Adrenal gland (tissue), 12 donors: ENCODE measurements around the gene ARHGEF5. TPM values are rescaled to one million over a fixed set of nuclear protein-coding genes. Genes with fewer than 3 reads are reported as not detected.

ENCODE experiments used
- DNase-seq, 7 donors: peaks; one replicate each; pipeline ENCODE4 v3.0.0-alpha.2; 2019 to 2020
- H3K27ac ChIP-seq, 5 donors: fragments of 200-600 bp; sonication (generic) in 4 of 5; 1 replicate in 3 of 5; 2 replicates in 2 of 5; pipeline versions ENCODE4 v1.5.1 to v1.8.0; 2016 to 2020; ENCODE audit warnings: mild to moderate bottlenecking in 1 of 5
- H3K27me3 ChIP-seq: fragments of 200-600 bp; 2 replicates; pipeline ENCODE4 v1.8.0; 2021
- H3K36me3 ChIP-seq, 2 donors: fragments of 200-600 bp; replicated peaks in 1 of 2; 1 replicate in 1 of 2; 2 replicates in 1 of 2; pipeline versions ENCODE4 v1.5.1 to v1.8.0; 2018 to 2022
- H3K4me1 ChIP-seq, 2 donors: fragments of 200-600 bp; replicated peaks in 1 of 2; 1 replicate in 1 of 2; 2 replicates in 1 of 2; pipeline versions ENCODE4 v1.5.1 to v1.8.0; 2018 to 2021
- H3K4me3 ChIP-seq, 4 donors: fragments of 200-600 bp; sonication (generic) in 3 of 4; one replicate each; pipeline ENCODE4 v1.5.1; 2016 to 2018
- H3K9me3 ChIP-seq, 3 donors: fragments of 200-600 bp; sonication (generic) in 1 of 3; replicated peaks in 1 of 3; 1 replicate in 2 of 3; 2 replicates in 1 of 3; pipeline versions ENCODE4 v1.5.1 to v1.8.0; 2016 to 2021
- POLR2A ChIP-seq, 2 donors: fragments of 450-650 bp; IDR thresholded peaks; one replicate each; pipeline ENCODE4 v1.6.1; 2017; ENCODE audit warnings: antibody characterized with exemption in 2 of 2, mild to moderate bottlenecking in 2 of 2, moderate library complexity in 1 of 2
- WGBS, 4 donors: extraction: QIAGEN DNeasy Blood & Tissue Kit in 2 of 4; methylation state at CpG; one replicate each; pipeline versions ENCODE4 v1.1.5 to v1.1.7; 2013 to 2017; 5-methylcytosine and 5-hydroxymethylcytosine counted together
- intact Hi-C, 2 donors: fragments of 100-400 bp; cut with DNase I; formaldehyde crosslinking; loops; one replicate each; pipeline versions ENCODE4 v1.14.1 to v1.15.0; 2022 to 2023
- polyA plus RNA-seq, 3 donors: library from polyadenylated mRNA; stranded (reverse); fragments of 200-250 nt in 2 of 3; fragments of 350-450 nt in 1 of 3; fragmentation: Illumina TruSeq in 1 of 3; extraction: RNeasy Lipid Tissue Mini Kit (QIAGEN cat#74804) in 1 of 3; gene quantifications; one replicate each; pipeline ENCODE4 v1.2.3, GENCODE V29; 2013 to 2014
- total RNA-seq, 9 donors: library from RNA; depleted of rRNA in 4 of 9; stranded (reverse); fragments of >200 nt in 4 of 9; fragments of 120-200 nt in 1 of 9; fragmentation: NEBNext Ultra II Directional in 1 of 9; extraction: Animal tissue kit (Norgen Biotek cat#: 25700) in 1 of 9; gene quantifications; one replicate each; pipeline versions ENCODE4 v1.1.0 to v1.2.4, GENCODE V29; 2013 to 2023
- TF ChIP-seq, protein P1 (sequence below), 6 experiments: fragments of 450-650 bp in 4 of 6; fragments of 200-600 bp in 2 of 6; sonication (generic) in 1 of 6; IDR thresholded peaks; 1 replicate in 5 of 6; 2 replicates in 1 of 6; pipeline versions ENCODE4 v1.5.1 to v1.8.0; 2016 to 2021; ENCODE audit warnings: antibody characterized with exemption in 6 of 6, mild to moderate bottlenecking in 2 of 6, moderate library complexity in 1 of 6
- donor health status: healthy with polysubstance abuse.
- donor health status: Bipolar disorder and iron deficiency.
- donor health status: DM: yes; HTN: yes; CAD: no.
- donor health status: DM: no; HTN: no; CAD: no.
- donor health status: DM: no; HTN: no; CAD: no.
- donor health status: DM: yes; HTN: yes; CAD: no.

The ARHGEF5 gene
- total and polyA plus RNA-seq, 12 donors = 0.50 to 10.1 (median 4.8) TPM

DNA sequence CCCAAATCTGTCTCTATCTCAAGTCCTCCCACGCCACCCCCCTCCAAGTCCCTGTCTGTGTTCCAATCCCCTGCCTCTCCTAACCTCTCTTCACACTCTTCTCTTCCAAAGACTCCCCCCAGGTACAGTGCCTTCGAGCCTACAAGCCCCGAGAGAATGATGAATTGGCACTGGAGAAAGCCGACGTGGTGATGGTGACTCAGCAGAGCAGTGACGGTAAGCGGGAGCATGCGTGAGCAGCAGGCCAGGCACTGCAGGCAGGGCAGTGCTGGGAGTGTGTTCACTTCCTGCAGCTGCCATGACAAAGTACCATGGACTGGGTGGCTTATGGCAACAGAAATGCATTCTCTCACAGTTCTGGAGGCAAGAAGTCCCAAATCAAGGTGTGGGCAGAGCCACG lies 23.4 kb downstream of the ARHGEF5 start:
- 78 to 91% (median 83%) methylated on average over 8 to 9 of the region's 9 CpGs for WGBS, 4 donors
- H3K9me3 ChIP-seq = no peaks in the 10 kb centered on the region
- DNase-seq = peak in 1 of 7 donors; percentile 21
- no peak for TF ChIP-seq POLR2A (IDR thresholded peaks at IDR 0.05)
- TF ChIP-seq, protein P1, sequence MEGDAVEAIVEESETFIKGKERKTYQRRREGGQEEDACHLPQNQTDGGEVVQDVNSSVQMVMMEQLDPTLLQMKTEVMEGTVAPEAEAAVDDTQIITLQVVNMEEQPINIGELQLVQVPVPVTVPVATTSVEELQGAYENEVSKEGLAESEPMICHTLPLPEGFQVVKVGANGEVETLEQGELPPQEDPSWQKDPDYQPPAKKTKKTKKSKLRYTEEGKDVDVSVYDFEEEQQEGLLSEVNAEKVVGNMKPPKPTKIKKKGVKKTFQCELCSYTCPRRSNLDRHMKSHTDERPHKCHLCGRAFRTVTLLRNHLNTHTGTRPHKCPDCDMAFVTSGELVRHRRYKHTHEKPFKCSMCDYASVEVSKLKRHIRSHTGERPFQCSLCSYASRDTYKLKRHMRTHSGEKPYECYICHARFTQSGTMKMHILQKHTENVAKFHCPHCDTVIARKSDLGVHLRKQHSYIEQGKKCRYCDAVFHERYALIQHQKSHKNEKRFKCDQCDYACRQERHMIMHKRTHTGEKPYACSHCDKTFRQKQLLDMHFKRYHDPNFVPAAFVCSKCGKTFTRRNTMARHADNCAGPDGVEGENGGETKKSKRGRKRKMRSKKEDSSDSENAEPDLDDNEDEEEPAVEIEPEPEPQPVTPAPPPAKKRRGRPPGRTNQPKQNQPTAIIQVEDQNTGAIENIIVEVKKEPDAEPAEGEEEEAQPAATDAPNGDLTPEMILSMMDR (IDR thresholded peaks at IDR 0.05) = no peak
- intact Hi-C loops = no loop called here
- H3K4me3 ChIP-seq = no peak overlapping the region
- no peaks in the 10 kb centered on the region for H3K36me3 ChIP-seq
- H3K27me3 ChIP-seq = no peaks in the 10 kb centered on the region
- H3K27ac ChIP-seq = no peak overlapping the region
- H3K4me1 ChIP-seq = no peaks in the 10 kb centered on the region

DNA sequence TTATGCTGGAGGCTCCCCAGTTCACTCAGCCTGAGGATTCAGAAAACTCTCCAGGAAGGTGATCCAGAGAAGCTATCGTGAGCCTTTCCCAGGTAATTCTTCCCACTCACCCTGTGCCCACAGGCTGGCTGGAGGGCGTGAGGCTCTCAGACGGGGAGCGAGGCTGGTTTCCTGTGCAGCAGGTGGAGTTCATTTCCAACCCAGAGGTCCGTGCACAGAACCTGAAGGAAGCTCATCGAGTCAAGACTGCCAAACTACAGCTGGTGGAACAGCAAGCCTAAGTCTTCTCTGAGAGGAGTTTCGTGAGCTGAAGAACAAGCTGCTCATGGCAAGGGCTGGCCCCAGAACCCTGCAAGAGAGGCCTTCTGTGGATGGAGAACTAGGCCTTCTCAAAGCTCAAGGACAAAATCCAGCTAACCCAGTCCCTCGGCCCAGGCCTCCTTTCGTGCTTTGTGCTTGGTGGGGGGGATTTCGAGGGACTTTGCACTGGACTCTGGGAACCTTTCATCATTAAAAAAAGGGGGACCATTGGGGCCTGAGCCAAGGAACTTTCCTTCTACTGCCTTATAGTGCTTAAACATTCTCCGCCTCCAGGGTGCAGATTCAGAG lies 24.7 kb downstream of the ARHGEF5 start:
- Histone ChIP-seq H3K36me3 (no peaks in the 10 kb centered on the region), H3K27ac (no peak overlapping the region), H3K27me3 (no peaks in the 10 kb centered on the region), H3K4me3 (no peak overlapping the region), H3K4me1 (no peaks in the 10 kb centered on the region), H3K9me3 (no peaks in the 10 kb centered on the region)
- WGBS, 4 donors = 88 to 94% (median 92%) methylated on average over 8 to 11 of the region's 11 CpGs
- intact Hi-C loops = no loop called here
- TF ChIP-seq POLR2A (IDR thresholded peaks at IDR 0.05) = no peak
- TF ChIP-seq, protein P1 (IDR thresholded peaks at IDR 0.05) = no peak
- DNase-seq = peak in 1 of 7 donors; percentile 25

DNA sequence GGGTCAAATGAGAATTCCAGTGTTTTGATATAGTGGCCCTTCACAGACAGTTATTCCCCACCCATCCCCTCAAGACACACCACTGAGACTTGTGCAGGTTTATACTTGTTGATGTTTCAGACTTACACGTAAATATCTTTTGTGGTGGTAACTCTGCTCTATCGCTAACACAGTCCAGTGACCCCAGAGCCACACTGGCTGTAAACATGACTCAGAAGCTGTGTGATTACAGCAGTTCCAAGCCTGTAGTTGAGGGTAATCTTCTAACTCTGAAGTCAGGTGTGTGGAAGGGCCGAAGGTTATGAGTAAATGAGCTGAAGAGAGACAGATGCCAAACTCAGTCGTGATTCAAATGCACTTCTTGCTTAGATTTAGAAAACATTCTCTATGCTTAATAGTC lies 28.9 kb downstream of the ARHGEF5 start:
- no peak overlapping the region for H3K27ac ChIP-seq
- no peaks in the 10 kb centered on the region for H3K27me3 ChIP-seq
- TF ChIP-seq, protein P1 (IDR thresholded peaks at IDR 0.05) = no peak
- TF ChIP-seq POLR2A (IDR thresholded peaks at IDR 0.05) = no peak
- H3K9me3 ChIP-seq = no peaks in the 10 kb centered on the region
- no peaks in the 10 kb centered on the region for H3K4me1 ChIP-seq
- no peak overlapping the region for H3K4me3 ChIP-seq
- intact Hi-C loops = no loop called here
- DNase-seq = peak in 1 of 7 donors; percentile 15
- no peaks in the 10 kb centered on the region for H3K36me3 ChIP-seq
- WGBS, 4 donors = 74 to 88% (median 81%) methylated on average over 4 of the region's 4 CpGs

DNA sequence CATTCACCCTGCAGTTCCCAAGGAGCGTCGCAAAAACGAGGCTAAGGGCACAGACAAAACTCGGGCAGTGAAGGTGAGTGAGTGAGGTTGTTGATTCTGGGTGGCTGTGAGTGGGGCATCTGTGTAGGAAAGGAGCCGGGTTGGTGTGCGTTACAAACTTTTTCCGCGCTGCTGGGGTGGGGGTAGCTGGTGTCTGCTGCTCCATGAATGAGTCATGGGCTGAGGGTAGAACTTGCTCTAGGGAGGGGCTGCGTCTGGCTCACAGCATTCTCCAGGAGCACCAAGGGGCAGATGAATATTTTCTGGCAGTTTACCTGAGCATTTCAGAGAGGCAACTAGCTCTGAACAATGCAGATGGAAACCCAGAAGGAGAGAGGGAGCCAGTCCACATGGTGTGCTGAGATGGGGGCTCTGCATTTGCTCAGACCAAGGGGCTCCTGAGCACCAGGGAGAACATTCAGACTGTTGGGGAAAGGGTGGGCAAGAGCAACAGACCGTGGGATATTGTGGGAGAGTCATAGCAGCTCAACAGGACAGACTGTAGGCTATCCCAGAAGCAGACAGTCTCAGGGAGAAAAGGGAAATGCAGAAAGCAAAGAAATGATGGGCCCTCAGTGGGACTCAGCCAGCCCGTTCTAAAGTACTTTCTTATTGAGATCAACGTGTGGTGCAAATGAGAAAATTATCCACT lies 29.5 kb downstream of the ARHGEF5 start:
- Histone ChIP-seq H3K27ac (no peak overlapping the region), H3K4me3 (no peak overlapping the region), H3K27me3 (no peaks in the 10 kb centered on the region), H3K36me3 (no peaks in the 10 kb centered on the region), H3K9me3 (no peaks in the 10 kb centered on the region), H3K4me1 (no peaks in the 10 kb centered on the region)
- peak in 2 of 7 donors; percentile 5 to 24 for DNase-seq
- intact Hi-C loops = no loop called here
- TF ChIP-seq, protein P1 (IDR thresholded peaks at IDR 0.05) = no peak
- no peak for TF ChIP-seq POLR2A (IDR thresholded peaks at IDR 0.05)
- 72 to 75% (median 72%) methylated on average over 12 of the region's 12 CpGs for WGBS, 4 donors
